ENCODE data around the gene LRRC14B.

DNA sequence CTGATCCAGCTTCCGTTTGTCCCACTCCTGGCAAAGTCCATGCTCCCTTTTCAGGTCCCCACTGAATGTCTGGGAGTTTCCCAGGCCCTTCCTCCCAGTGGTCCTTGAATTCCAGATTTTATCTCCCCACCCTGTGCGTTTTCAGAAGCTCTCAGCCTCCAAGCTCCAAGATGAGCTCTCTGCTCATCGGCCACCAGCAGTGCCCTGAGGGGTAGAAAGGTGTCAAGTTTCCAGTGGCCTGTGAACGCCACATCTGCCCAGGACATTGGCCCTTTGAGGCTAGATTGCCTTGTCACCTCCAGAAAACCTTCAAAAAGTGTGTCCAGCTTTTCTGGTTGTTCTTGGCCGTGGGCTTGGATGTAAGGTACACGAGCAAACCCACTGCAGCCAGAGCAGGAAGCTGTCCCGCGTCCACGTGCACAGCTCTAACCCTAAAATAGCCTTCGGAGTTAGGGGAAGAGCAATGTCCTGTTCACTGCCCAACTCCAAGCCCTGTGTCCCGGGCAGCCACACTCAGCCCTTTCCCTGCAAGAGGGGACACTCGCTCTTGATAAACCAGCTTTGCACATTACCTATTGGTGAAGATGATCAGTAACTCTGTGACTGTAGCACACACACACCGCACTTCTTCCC lies 10.9 kb upstream of the LRRC14B start:
- no peak for TF ChIP-seq POLR2A (IDR thresholded peaks at IDR 0.05)
- TF ChIP-seq, protein P1, sequence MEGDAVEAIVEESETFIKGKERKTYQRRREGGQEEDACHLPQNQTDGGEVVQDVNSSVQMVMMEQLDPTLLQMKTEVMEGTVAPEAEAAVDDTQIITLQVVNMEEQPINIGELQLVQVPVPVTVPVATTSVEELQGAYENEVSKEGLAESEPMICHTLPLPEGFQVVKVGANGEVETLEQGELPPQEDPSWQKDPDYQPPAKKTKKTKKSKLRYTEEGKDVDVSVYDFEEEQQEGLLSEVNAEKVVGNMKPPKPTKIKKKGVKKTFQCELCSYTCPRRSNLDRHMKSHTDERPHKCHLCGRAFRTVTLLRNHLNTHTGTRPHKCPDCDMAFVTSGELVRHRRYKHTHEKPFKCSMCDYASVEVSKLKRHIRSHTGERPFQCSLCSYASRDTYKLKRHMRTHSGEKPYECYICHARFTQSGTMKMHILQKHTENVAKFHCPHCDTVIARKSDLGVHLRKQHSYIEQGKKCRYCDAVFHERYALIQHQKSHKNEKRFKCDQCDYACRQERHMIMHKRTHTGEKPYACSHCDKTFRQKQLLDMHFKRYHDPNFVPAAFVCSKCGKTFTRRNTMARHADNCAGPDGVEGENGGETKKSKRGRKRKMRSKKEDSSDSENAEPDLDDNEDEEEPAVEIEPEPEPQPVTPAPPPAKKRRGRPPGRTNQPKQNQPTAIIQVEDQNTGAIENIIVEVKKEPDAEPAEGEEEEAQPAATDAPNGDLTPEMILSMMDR (IDR thresholded peaks at IDR 0.05 in 4 of 5, conservative IDR thresholded peaks at IDR 0.05 in 1 of 5): no peak
